PC-9 (cell line): ENCODE data around the gene NEIL1.

Experiments used
- CTCF ChIP-seq: fragments of 200-600 bp; sonication (generic); conservative IDR thresholded peaks from 2 replicates; pipeline ENCODE4 v1.6.1; 2017; ENCODE audit warnings: mixed run types, antibody characterized with exemption, mild to moderate bottlenecking, moderate library complexity
- EZH2 ChIP-seq: fragments of 200-600 bp; sonication (generic); IDR thresholded peaks from 2 replicates; pipeline ENCODE4 v1.8.0; 2017; ENCODE audit warnings: antibody characterized with exemption, low read depth

- TF ChIP-seq CTCF: no peak
- TF ChIP-seq EZH2: no peak
These were observed 7.2 kb upstream of the NEIL1 start for GRCh38 chr15:75339531-75340240.
